ENCODE data around the gene DIS3L2. TPM values are rescaled to one million over a fixed set of nuclear protein-coding genes. Genes with fewer than 3 reads are reported as not detected.
"Not testable (repeated sequence)": the region's sequence is repeated elsewhere in the genome, so short reads cannot be mapped to it uniquely, and the experiment has no call there.

The DIS3L2 gene
- total RNA-seq, 1 experiment from 2014 or later = 19.9 TPM

GRCh38 chr2:232385058-232385457 lies 423.5 kb downstream of the DIS3L2 start:
- not testable (repeated sequence) for DNase-seq (ENCODE audit: low read depth)

GRCh38 chr2:232385660-232386489 lies 424.4 kb downstream of the DIS3L2 start:
- peak; percentile 53 for DNase-seq (ENCODE audit: low read depth)

DNA sequence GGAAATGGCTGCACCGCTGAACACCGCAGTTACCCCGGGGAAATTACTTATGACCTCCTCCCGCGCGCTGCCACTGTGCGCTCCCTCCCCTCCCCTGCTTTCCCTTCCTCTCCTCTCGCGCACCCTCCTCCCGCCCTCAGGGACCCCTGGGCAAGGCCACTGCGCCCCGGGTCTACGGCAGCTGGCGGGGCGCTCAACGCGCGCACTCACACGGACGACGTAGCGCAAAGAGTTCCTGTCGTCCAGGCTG lies 424.9 kb downstream of the DIS3L2 start:
- no peak for DNase-seq (ENCODE audit: low read depth)

Other genes with a start within 250 kb of the DIS3L2 start
- gene PDE6D, start 180.4 kb upstream of the DIS3L2 start, total RNA-seq (2014; rRNA removed) = 25.1 and 30.4 TPM in 2 replicates
- gene COPS7B, start 175.3 kb upstream of the DIS3L2 start, total RNA-seq (2014; rRNA removed) = 20.8 and 22.1 TPM in 2 replicates
- not detected in 2 replicates for gene NPPC, start 35.3 kb upstream of the DIS3L2 start, total RNA-seq (2014; rRNA removed)

Data from LHCN-M2 (cell line).